ENCODE results near the gene CCBE1. TPM values are rescaled to one million over a fixed set of nuclear protein-coding genes. Genes with fewer than 3 reads are reported as not detected.
"Not testable (repeated sequence)": the region's sequence is repeated elsewhere in the genome, so short reads cannot be mapped to it uniquely, and the experiment has no call there.

CCBE1 gene
- total RNA-seq, 1 donor from 2014 or later, result 6.4 TPM

DNA sequence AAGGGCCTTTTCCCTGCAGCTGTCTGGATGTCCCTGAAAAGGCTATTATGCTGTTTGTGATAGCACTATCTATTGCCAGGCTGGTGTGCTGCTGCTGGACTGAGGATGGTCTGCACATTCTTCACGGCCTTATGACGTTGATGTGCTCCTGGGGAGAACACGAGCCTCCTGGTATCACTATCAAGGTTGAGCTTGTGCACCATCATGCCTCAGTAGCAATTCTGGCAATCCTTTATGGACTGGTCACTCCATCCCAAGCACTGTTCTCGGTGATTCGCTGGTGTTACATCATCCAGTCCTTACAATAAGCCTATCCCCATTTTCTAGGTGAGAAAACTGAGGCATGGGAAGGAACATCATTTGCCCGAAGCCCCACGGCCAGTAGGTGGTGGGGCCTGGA lies 18.2 kb upstream of the CCBE1 start:
- H3K27ac ChIP-seq, result no peak overlapping the region
- H3K27me3 Mint-ChIP-seq (ENCODE audit: insufficient read depth, low read depth), result peaks cover 7% of the 10 kb centered on the region
- no peaks in the 10 kb centered on the region for H3K79me2 ChIP-seq (ENCODE audit: low read depth)
- H3K9me3 ChIP-seq (ENCODE audit: low read depth), result no peaks in the 10 kb centered on the region
- no peak overlapping the region for H3K4me3 Mint-ChIP-seq
- H2AFZ ChIP-seq (replicated peaks), result no peak overlapping the region
- no peak overlapping the region for H3K4me3 ChIP-seq
- no peaks in the 10 kb centered on the region for H3F3A ChIP-seq (ENCODE audit: low read depth)
- TF ChIP-seq EZH2 (IDR thresholded peaks at IDR 0.05), result no peak
- TF ChIP-seq, protein P1, sequence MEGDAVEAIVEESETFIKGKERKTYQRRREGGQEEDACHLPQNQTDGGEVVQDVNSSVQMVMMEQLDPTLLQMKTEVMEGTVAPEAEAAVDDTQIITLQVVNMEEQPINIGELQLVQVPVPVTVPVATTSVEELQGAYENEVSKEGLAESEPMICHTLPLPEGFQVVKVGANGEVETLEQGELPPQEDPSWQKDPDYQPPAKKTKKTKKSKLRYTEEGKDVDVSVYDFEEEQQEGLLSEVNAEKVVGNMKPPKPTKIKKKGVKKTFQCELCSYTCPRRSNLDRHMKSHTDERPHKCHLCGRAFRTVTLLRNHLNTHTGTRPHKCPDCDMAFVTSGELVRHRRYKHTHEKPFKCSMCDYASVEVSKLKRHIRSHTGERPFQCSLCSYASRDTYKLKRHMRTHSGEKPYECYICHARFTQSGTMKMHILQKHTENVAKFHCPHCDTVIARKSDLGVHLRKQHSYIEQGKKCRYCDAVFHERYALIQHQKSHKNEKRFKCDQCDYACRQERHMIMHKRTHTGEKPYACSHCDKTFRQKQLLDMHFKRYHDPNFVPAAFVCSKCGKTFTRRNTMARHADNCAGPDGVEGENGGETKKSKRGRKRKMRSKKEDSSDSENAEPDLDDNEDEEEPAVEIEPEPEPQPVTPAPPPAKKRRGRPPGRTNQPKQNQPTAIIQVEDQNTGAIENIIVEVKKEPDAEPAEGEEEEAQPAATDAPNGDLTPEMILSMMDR (IDR thresholded peaks at IDR 0.05), result no peak
- TF ChIP-seq EZH2phosphoT487 (IDR thresholded peaks at IDR 0.05), result no peak
- H3K9ac ChIP-seq, result no peak overlapping the region
- peaks cover 5% of the 10 kb centered on the region for H3K4me1 ChIP-seq
- H3K4me1 Mint-ChIP-seq, result peaks cover 30% of the 10 kb centered on the region
- H4K20me1 ChIP-seq (ENCODE audit: low read depth), result no peaks in the 10 kb centered on the region
- H3K9me3 Mint-ChIP-seq, result peaks cover 7% of the 10 kb centered on the region
- no peaks in the 10 kb centered on the region for H3K27me3 ChIP-seq
- H3K36me3 Mint-ChIP-seq, result no peaks in the 10 kb centered on the region
- no peak for DNase-seq (ENCODE audit: low spot score)
- H3K36me3 ChIP-seq, result no peaks in the 10 kb centered on the region
- H3K4me2 ChIP-seq, result no peak overlapping the region
- H3K27ac Mint-ChIP-seq, result peak overlapping the region; percentile 47

DNA sequence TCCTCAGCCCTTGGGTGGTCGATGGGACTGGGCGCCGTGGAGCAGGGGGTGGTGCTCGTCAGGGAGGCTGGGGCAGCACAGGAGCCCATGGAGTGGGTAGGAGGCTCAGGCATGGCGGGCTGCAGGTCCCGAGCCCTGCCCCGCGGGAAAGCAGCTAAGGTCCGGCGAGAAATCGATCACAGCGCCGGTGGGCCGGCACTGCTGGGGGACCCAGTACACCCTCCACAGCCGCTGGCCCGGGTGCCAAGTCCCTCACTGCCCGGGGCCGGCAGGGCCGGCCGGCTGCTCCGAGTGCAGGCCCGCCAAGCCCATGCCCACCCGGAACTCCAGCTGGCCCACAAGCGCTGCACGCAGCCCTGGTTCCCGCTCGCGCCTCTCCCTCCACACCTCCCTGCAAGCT lies 16.9 kb upstream of the CCBE1 start:
- not testable (repeated sequence) for H3K4me3 ChIP-seq; H3K36me3 Mint-ChIP-seq; H3K36me3 ChIP-seq; H3K4me3 Mint-ChIP-seq; H3F3A ChIP-seq (ENCODE audit: low read depth); H3K4me1 ChIP-seq; H3K27ac Mint-ChIP-seq; H3K27ac ChIP-seq; H3K27me3 Mint-ChIP-seq (ENCODE audit: insufficient read depth, low read depth); DNase-seq (ENCODE audit: low spot score); H3K79me2 ChIP-seq (ENCODE audit: low read depth); H4K20me1 ChIP-seq (ENCODE audit: low read depth); H2AFZ ChIP-seq (replicated peaks); H3K27me3 ChIP-seq; H3K9me3 ChIP-seq (ENCODE audit: low read depth); H3K4me2 ChIP-seq; H3K9ac ChIP-seq
- Mint-ChIP-seq H3K9me3 (peaks cover 12% of the 10 kb centered on the region), H3K4me1 (peaks cover 28% of the 10 kb centered on the region)

DNA sequence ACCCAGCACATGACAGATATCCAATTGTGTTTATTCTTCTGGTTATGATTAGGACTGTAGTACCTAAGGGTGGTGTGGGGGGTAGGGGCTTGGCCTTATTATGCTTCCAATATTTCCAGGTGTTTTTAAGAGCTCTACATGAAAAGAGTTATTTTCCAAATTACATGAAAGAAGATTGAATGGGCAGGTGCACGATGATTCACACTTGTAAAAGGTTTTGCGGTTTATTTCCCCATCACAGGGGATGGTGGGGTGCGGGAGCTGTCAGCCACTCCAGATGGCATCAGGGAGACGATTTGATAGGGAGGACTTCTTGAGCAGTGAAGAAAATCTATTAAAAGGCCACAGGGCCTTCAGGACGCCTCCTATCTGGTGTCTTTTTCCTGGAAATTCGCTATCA lies 15.1 kb upstream of the CCBE1 start:
- Histone ChIP-seq H3K9me3 (ENCODE audit: low read depth) (no peaks in the 10 kb centered on the region), H3K9ac (no peak overlapping the region), H3K4me2 (no peak overlapping the region), H3K27me3 (no peaks in the 10 kb centered on the region), H4K20me1 (ENCODE audit: low read depth) (no peaks in the 10 kb centered on the region), H3K27ac (no peak overlapping the region), H3K4me3 (no peak overlapping the region), H3K36me3 (no peaks in the 10 kb centered on the region), H3K79me2 (ENCODE audit: low read depth) (no peaks in the 10 kb centered on the region), H2AFZ (replicated peaks) (no peak overlapping the region), H3F3A (ENCODE audit: low read depth) (peaks cover 1% of the 10 kb centered on the region), H3K4me1 (peaks cover 4% of the 10 kb centered on the region)
- Mint-ChIP-seq H3K36me3 (no peaks in the 10 kb centered on the region), H3K9me3 (peaks cover 15% of the 10 kb centered on the region), H3K27ac (no peak overlapping the region), H3K4me1 (peaks cover 18% of the 10 kb centered on the region), H3K27me3 (ENCODE audit: insufficient read depth, low read depth) (peaks cover 4% of the 10 kb centered on the region), H3K4me3 (no peak overlapping the region)
- no peak for DNase-seq (ENCODE audit: low spot score)
- TF ChIP-seq, protein P1 (IDR thresholded peaks at IDR 0.05), result no peak
- TF ChIP-seq EZH2 (IDR thresholded peaks at IDR 0.05) (no peak), EZH2phosphoT487 (IDR thresholded peaks at IDR 0.05) (no peak)

DNA sequence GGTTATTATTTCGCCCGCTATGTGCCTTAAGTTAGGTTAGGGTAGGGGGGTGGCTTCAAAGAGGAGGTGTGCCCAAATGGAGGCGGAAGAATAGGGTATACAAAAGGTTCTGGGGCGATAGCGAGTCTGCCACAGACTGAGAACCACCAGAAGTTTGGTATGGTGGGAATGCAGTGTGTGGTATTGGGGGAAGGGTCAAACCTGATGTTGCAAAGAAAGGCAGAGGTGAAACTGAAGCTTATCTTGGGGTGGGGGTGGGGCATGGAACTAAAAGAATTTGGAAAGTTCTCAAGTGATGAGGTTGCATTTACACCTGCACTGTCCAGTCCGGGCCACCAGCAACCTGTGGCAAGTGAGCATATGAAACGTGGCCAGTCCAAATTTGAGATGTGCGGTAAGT lies 11.8 kb upstream of the CCBE1 start:
- Histone ChIP-seq H4K20me1 (ENCODE audit: low read depth) (no peaks in the 10 kb centered on the region), H3F3A (ENCODE audit: low read depth) (peaks cover 21% of the 10 kb centered on the region), H3K9me3 (ENCODE audit: low read depth) (no peaks in the 10 kb centered on the region), H3K79me2 (ENCODE audit: low read depth) (no peaks in the 10 kb centered on the region), H3K4me3 (no peak overlapping the region), H2AFZ (replicated peaks) (no peak overlapping the region), H3K36me3 (no peaks in the 10 kb centered on the region), H3K27me3 (no peaks in the 10 kb centered on the region), H3K4me2 (no peak overlapping the region), H3K4me1 (peaks cover 24% of the 10 kb centered on the region), H3K9ac (no peak overlapping the region), H3K27ac (no peak overlapping the region)
- no peak for DNase-seq (ENCODE audit: low spot score)
- Mint-ChIP-seq H3K27ac (no peak overlapping the region), H3K4me1 (peaks cover 12% of the 10 kb centered on the region), H3K9me3 (peaks cover 12% of the 10 kb centered on the region), H3K4me3 (no peak overlapping the region), H3K27me3 (ENCODE audit: insufficient read depth, low read depth) (peaks cover 7% of the 10 kb centered on the region), H3K36me3 (no peaks in the 10 kb centered on the region)
- TF ChIP-seq EZH2phosphoT487 (IDR thresholded peaks at IDR 0.05) (no peak), EZH2 (IDR thresholded peaks at IDR 0.05) (no peak)
- TF ChIP-seq, protein P1 (IDR thresholded peaks at IDR 0.05), result no peak

Measured in neural progenitor cell (in vitro differentiated cells).